Neural cell (in vitro differentiated cells): ENCODE measurements around the gene VEGFB.

ENCODE experiments used
- CTCF ChIP-seq: fragments of 450-650 bp; IDR thresholded peaks from 2 replicates; pipeline ENCODE4 v1.5.1; 2014; ENCODE audit warnings: antibody characterized with exemption, mild to moderate bottlenecking, moderate library complexity; ENCODE audit not compliant: poor library complexity, severe bottlenecking
- EP300 ChIP-seq: fragments of 450-650 bp; conservative IDR thresholded peaks from 2 replicates; pipeline ENCODE4 v1.6.1; 2014; ENCODE audit warnings: antibody characterized with exemption, mild to moderate bottlenecking, moderate library complexity; ENCODE audit not compliant: poor library complexity, severe bottlenecking
- EZH2 ChIP-seq: fragments of 200-600, 300-800 bp; shearing (Covaris generic), sonication (generic); IDR thresholded peaks from 2 replicates; pipeline ENCODE4 v1.6.1; 2014; ENCODE audit warnings: antibody characterized with exemption, low read length, borderline replicate concordance, mild to moderate bottlenecking; ENCODE audit not compliant: insufficient read depth, poor library complexity, severe bottlenecking
- MXI1 ChIP-seq: fragments of 450-650 bp; conservative IDR thresholded peaks from 2 replicates; pipeline ENCODE4 v1.6.1; 2014; ENCODE audit warnings: antibody characterized with exemption, mild to moderate bottlenecking; ENCODE audit not compliant: poor library complexity, severe bottlenecking
- POLR2AphosphoS5 ChIP-seq: IDR thresholded peaks from 2 replicates; pipeline ENCODE4 v1.6.1; 2012
- TAF1 ChIP-seq: IDR thresholded peaks from 2 replicates; pipeline ENCODE4 v1.6.1; 2012; ENCODE audit warnings: low read depth

DNA sequence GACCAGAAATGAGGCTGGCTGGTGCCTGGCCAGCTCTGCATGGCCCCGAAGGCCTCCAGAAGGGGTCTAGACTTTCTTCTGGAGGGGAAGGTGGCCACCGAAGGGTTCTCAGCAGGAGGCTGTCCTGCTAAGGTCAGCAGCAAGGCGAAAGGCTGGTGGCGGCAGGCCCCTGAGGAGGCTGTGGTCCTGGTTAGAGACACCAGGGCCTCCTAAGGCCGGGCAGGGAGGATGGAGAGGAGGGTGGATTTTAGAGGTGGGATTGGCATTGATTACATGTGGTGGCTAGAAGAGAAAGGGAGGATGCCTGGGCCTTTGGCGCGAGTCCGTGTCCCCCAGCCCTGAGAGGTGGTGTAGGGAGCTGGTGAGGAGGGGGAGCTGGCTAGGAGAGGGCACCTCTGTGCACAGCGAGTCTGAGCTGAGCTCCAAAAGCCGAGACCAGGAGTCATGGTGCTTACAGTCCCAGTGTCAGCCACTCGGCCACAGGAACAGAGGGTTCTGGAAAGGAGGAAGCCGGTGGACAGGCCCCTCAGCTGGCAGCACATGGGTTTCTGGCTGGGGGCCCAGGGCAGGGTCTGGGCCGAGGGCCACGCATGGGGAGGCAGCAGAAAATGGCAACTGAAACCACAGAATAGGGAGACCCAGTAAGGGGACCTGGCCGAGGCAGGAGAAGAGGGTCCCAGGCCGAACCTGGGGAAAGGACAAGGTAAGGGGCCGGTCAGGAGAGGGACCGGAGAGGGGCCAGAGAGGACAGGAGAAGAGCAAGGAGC lies 25.4 kb upstream of the VEGFB start:
- TF ChIP-seq CTCF, result no peak
- TF ChIP-seq MXI1, result no peak
- no peak for TF ChIP-seq POLR2AphosphoS5
- TF ChIP-seq TAF1, result no peak
- TF ChIP-seq EZH2, result no peak
- no peak for TF ChIP-seq EP300
